CD4-positive, CD25-positive, alpha-beta regulatory T cell (primary cell): ENCODE data around the gene RFXANK. TPM values are rescaled to one million over a fixed set of nuclear protein-coding genes. Genes with fewer than 3 reads are reported as not detected.
A peak's percentile ranks its signal among the peaks of the same experiment; 100 is the strongest.
"Not testable (repeated sequence)": the region's sequence is repeated elsewhere in the genome, so short reads cannot be mapped to it uniquely, and the experiment has no call there.

ENCODE experiments used
- ATAC-seq, 2 donors: fragments of 150-1000 bp; cut with Tn5 transposase; one replicate each; pipeline ENCODE4 v1.10.0; 2021; ENCODE audit warnings: low read depth in 2 of 2, moderate number of reproducible peaks in 2 of 2, moderate library complexity in 1 of 2
- DNase-seq, 3 donors: peaks; one replicate each; pipeline versions ENCODE4 v3.0.0 to v3.0.0-alpha.2; 2012 to 2022; ENCODE audit warnings: mixed read lengths in 1 of 3
- H3K27ac ChIP-seq: one replicate; pipeline ENCODE4 v1.7.0; 2013; ENCODE audit warnings: mild to moderate bottlenecking, low read length; ENCODE audit not compliant: insufficient read depth, poor library complexity, severe bottlenecking
- H3K27me3 ChIP-seq: one replicate; pipeline ENCODE4 v1.7.0; 2013; ENCODE audit warnings: low read length; ENCODE audit not compliant: control insufficient read depth, insufficient read depth
- H3K36me3 ChIP-seq: one replicate; pipeline ENCODE4 v1.7.0; 2013; ENCODE audit warnings: mild to moderate bottlenecking, low read length, moderate library complexity; ENCODE audit not compliant: control insufficient read depth, insufficient read depth
- H3K4me1 ChIP-seq: 2 replicates; pipeline ENCODE4 v1.7.0; 2013; ENCODE audit warnings: mild to moderate bottlenecking, low read length; ENCODE audit not compliant: insufficient read depth, control insufficient read depth, poor library complexity, severe bottlenecking
- H3K4me3 ChIP-seq: one replicate; pipeline ENCODE4 v1.7.0; 2013; ENCODE audit warnings: low read depth, mild to moderate bottlenecking, low read length, moderate library complexity
- H3K9me3 ChIP-seq, 2 experiments: 1 replicate in 1 of 2; 2 replicates in 1 of 2; pipeline ENCODE4 v1.7.0; 2013; ENCODE audit warnings: low read length in 2 of 2, mild to moderate bottlenecking in 1 of 2, moderate library complexity in 1 of 2; ENCODE audit not compliant: control insufficient read depth in 2 of 2
- H3K27ac Mint-ChIP-seq, 3 donors: one replicate each; pipeline ENCODE4 v1.8.0; 2020 to 2022; ENCODE audit warnings: mild to moderate bottlenecking in 3 of 3, mixed read lengths in 3 of 3, moderate library complexity in 2 of 3
- H3K27me3 Mint-ChIP-seq: one replicate; pipeline ENCODE4 v1.8.0; 2022; ENCODE audit warnings: mild to moderate bottlenecking, mixed read lengths
- H3K36me3 Mint-ChIP-seq: one replicate; pipeline ENCODE4 v1.8.0; 2020; ENCODE audit warnings: mixed read lengths
- H3K4me1 Mint-ChIP-seq, 4 donors: one replicate each; pipeline ENCODE4 v1.8.0; 2020 to 2022; ENCODE audit warnings: mixed read lengths in 4 of 4, mild to moderate bottlenecking in 1 of 4
- H3K4me3 Mint-ChIP-seq, 4 donors: one replicate each; pipeline ENCODE4 v1.8.0; 2020 to 2022; ENCODE audit warnings: mild to moderate bottlenecking in 4 of 4, mixed read lengths in 4 of 4, moderate library complexity in 3 of 4
- H3K9me3 Mint-ChIP-seq, 7 donors: one replicate each; pipeline ENCODE4 v1.8.0; 2020 to 2022; ENCODE audit warnings: mixed read lengths in 7 of 7, mild to moderate bottlenecking in 3 of 7, moderate library complexity in 2 of 7
- polyA plus RNA-seq, 4 donors: library from polyadenylated mRNA; unstranded; fragments of 300-500 nt; fragmentation: Illumina TruSeq; gene quantifications; one replicate each; pipeline ENCODE4 v1.2.3, GENCODE V29; 2021
- total RNA-seq: library from RNA; stranded (reverse); gene quantifications from one replicate; pipeline ENCODE4 v1.2.3, GENCODE V29; 2022

RFXANK gene
- total RNA-seq (62.1 TPM), polyA plus RNA-seq (100 to 1,000 TPM in 1 of 4 donors, 10 to 100 TPM in 3; 59.1 to 103 (median 80.7) TPM)

GRCh38 chr19:19192078-19192882 is at the start of gene RFXANK, which contains the start of gene BORCS8:
Gene RFXANK, plus strand, starts transcription at chr19:19192258. Its CDS starts 1,689 bp downstream, at chr19:19193947.
Gene BORCS8, minus strand, starts transcription at chr19:19192152. Its CDS starts 35 bp downstream, at chr19:19192117.
- H3K27ac ChIP-seq, result peak within 1 kb of the TSS; percentile 100
- peak within 1 kb of the TSS; percentile 90 for H3K4me3 ChIP-seq
- Mint-ChIP-seq H3K36me3 (no peaks in the 10 kb centered on the region), H3K9me3 (no peaks in the 10 kb centered on the region), H3K27ac (peak within 1 kb of the TSS; percentile 99 to 100 (median 99)), H3K4me1 (peaks cover 5 to 68% (median 26%) of the 10 kb centered on the region in 4 donors), H3K27me3 (no peaks in the 10 kb centered on the region), H3K4me3 (peak within 1 kb of the TSS; percentile 97 to 100 (median 99))
- peaks cover 36% of the 10 kb centered on the region for H3K4me1 ChIP-seq
- H3K36me3 ChIP-seq, result peaks cover 9% of the 10 kb centered on the region
- no peaks in the 10 kb centered on the region for H3K9me3 ChIP-seq
- no peaks in the 10 kb centered on the region for H3K27me3 ChIP-seq
- ATAC-seq (peak; percentile 87 to 89), DNase-seq (peak; percentile 98 to 99 (median 99))

GRCh38 chr19:19142347-19142746 is 49.7 kb upstream of the RFXANK start:
- H3K4me3 ChIP-seq, result no peak overlapping the region
- Mint-ChIP-seq H3K9me3 (no peaks in the 10 kb centered on the region), H3K27me3 (no peaks in the 10 kb centered on the region), H3K4me3 (peak overlapping the region in 1 of 4 donors; percentile 38), H3K4me1 (peaks cover 6 to 29% (median 15%) of the 10 kb centered on the region in 4 donors), H3K27ac (no peak overlapping the region), H3K36me3 (no peaks in the 10 kb centered on the region)
- peaks cover 16% of the 10 kb centered on the region for H3K4me1 ChIP-seq
- ATAC-seq (no peak), DNase-seq (no peak)
- H3K27ac ChIP-seq, result no peak overlapping the region
- no peaks in the 10 kb centered on the region for H3K27me3 ChIP-seq
- H3K36me3 ChIP-seq, result no peaks in the 10 kb centered on the region
- no peaks in the 10 kb centered on the region for H3K9me3 ChIP-seq

GRCh38 chr19:19145281-19145680 is 46.8 kb upstream of the RFXANK start:
- no peak overlapping the region for H3K27ac Mint-ChIP-seq
- ATAC-seq (no peak), DNase-seq (no peak)
- H3K9me3 Mint-ChIP-seq, result no peaks in the 10 kb centered on the region
- Histone ChIP-seq H3K27me3 (no peaks in the 10 kb centered on the region), H3K4me3 (no peak overlapping the region), H3K9me3 (no peaks in the 10 kb centered on the region), H3K27ac (no peak overlapping the region), H3K36me3 (peaks cover 12% of the 10 kb centered on the region), H3K4me1 (peaks cover 7% of the 10 kb centered on the region)
- no peaks in the 10 kb centered on the region for H3K27me3 Mint-ChIP-seq
- H3K4me1 Mint-ChIP-seq, result peaks cover 0 to 5% (median 0%) of the 10 kb centered on the region in 4 donors
- peaks cover 12% of the 10 kb centered on the region for H3K36me3 Mint-ChIP-seq
- H3K4me3 Mint-ChIP-seq, result no peak overlapping the region

- Histone ChIP-seq H3K4me3 (no peak overlapping the region), H3K36me3 (peaks cover 12% of the 10 kb centered on the region), H3K9me3 (no peaks in the 10 kb centered on the region), H3K27ac (no peak overlapping the region), H3K4me1 (peaks cover 7% of the 10 kb centered on the region), H3K27me3 (no peaks in the 10 kb centered on the region)
- Mint-ChIP-seq H3K27ac (no peak overlapping the region), H3K4me1 (peaks cover 0 to 5% (median 0%) of the 10 kb centered on the region in 4 donors), H3K9me3 (no peaks in the 10 kb centered on the region), H3K36me3 (peaks cover 12% of the 10 kb centered on the region), H3K4me3 (no peak overlapping the region), H3K27me3 (no peaks in the 10 kb centered on the region)
- ATAC-seq (peak; percentile 84 to 86), DNase-seq (peak; percentile 75 to 82 (median 80))
These were observed 46.1 kb upstream of the RFXANK start for GRCh38 chr19:19145684-19146608.

- H3K27ac Mint-ChIP-seq, result no peak overlapping the region
- Histone ChIP-seq H3K4me1 (peaks cover 7% of the 10 kb centered on the region), H3K9me3 (no peaks in the 10 kb centered on the region), H3K27me3 (no peaks in the 10 kb centered on the region), H3K27ac (no peak overlapping the region), H3K36me3 (peaks cover 12% of the 10 kb centered on the region), H3K4me3 (no peak overlapping the region)
- DNase-seq (no peak), ATAC-seq (no peak)
- H3K9me3 Mint-ChIP-seq, result no peaks in the 10 kb centered on the region
- peaks cover 0 to 5% (median 0%) of the 10 kb centered on the region in 4 donors for H3K4me1 Mint-ChIP-seq
- peaks cover 12% of the 10 kb centered on the region for H3K36me3 Mint-ChIP-seq
- no peaks in the 10 kb centered on the region for H3K27me3 Mint-ChIP-seq
- no peak overlapping the region for H3K4me3 Mint-ChIP-seq
These were observed 45.2 kb upstream of the RFXANK start for GRCh38 chr19:19146865-19147264.

GRCh38 chr19:19147344-19147743 is 44.7 kb upstream of the RFXANK start:
- Histone ChIP-seq H3K36me3 (peaks cover 12% of the 10 kb centered on the region), H3K27ac (no peak overlapping the region), H3K27me3 (no peaks in the 10 kb centered on the region), H3K9me3 (no peaks in the 10 kb centered on the region), H3K4me1 (peaks cover 7% of the 10 kb centered on the region), H3K4me3 (no peak overlapping the region)
- H3K27ac Mint-ChIP-seq, result no peak overlapping the region
- no peak overlapping the region for H3K4me3 Mint-ChIP-seq
- ATAC-seq, result no peak
- peaks cover 0 to 5% (median 0%) of the 10 kb centered on the region in 4 donors for H3K4me1 Mint-ChIP-seq
- H3K9me3 Mint-ChIP-seq, result no peaks in the 10 kb centered on the region
- H3K36me3 Mint-ChIP-seq, result peaks cover 12% of the 10 kb centered on the region
- no peak for DNase-seq
- H3K27me3 Mint-ChIP-seq, result no peaks in the 10 kb centered on the region

- not testable (repeated sequence) for H3K4me1 ChIP-seq, H3K27ac ChIP-seq, H3K9me3 Mint-ChIP-seq, H3K4me3 Mint-ChIP-seq, H3K4me1 Mint-ChIP-seq, DNase-seq, H3K27me3 Mint-ChIP-seq, H3K4me3 ChIP-seq, H3K27me3 ChIP-seq, H3K9me3 ChIP-seq, ATAC-seq, H3K27ac Mint-ChIP-seq
- peaks cover 12% of the 10 kb centered on the region for H3K36me3 ChIP-seq
- H3K36me3 Mint-ChIP-seq, result peaks cover 12% of the 10 kb centered on the region
These were observed 43.6 kb upstream of the RFXANK start for GRCh38 chr19:19148504-19148903.
